AG04450 (cell line): Measurements from ENCODE around the gene PLXNA4. TPM values are rescaled to one million over a fixed set of nuclear protein-coding genes. Genes with fewer than 3 reads are reported as not detected.

Source experiments
- CTCF ChIA-PET: fragments of 300-600, 350-600 bp; formaldehyde crosslinking; extraction: SDS; loops from one replicate; lab custom pipeline; 2022; ENCODE audit warnings: antibody characterized with exemption, inconsistent platforms; lab: Charles Lee
- POLR2A ChIA-PET: fragments of 350-600 bp; formaldehyde crosslinking; extraction: SDS; loops from one replicate; lab custom pipeline; 2021; ENCODE audit warnings: antibody characterized with exemption, inconsistent platforms; lab: Yijun Ruan, JAX
- DNase-seq: peaks from one replicate; pipeline ENCODE4 v3.0.0-alpha.2; 2011; ENCODE audit warnings: low read depth, low spot score
- H3K27ac ChIP-seq: one replicate; pipeline ENCODE4 v1.5.1; 2012; ENCODE audit warnings: low read depth, low read length, control low read depth
- H3K27me3 ChIP-seq: one replicate; pipeline ENCODE4 v1.6.0; 2012; ENCODE audit warnings: low read length; ENCODE audit not compliant: control insufficient read depth, insufficient read depth
- H3K4me3 ChIP-seq: 2 replicates; pipeline ENCODE4 v1.5.1; 2011; ENCODE audit warnings: mild to moderate bottlenecking, low read depth, low read length, control low read depth
- H3K9me3 ChIP-seq: 2 replicates; pipeline ENCODE4 v1.5.1; 2012; ENCODE audit warnings: low read length; ENCODE audit not compliant: control insufficient read depth, insufficient read depth
- CTCF ChIP-seq: IDR thresholded peaks from 2 replicates; pipeline ENCODE4 v1.5.1; 2011; ENCODE audit warnings: low read depth, low read length, control low read depth, inconsistent platforms
- polyA plus RNA-seq: library from polyadenylated mRNA; depleted of rRNA; stranded (reverse); fragments of >200 nt; gene quantifications from 2 replicates; pipeline ENCODE4 v1.2.3, GENCODE V29; 2011

Gene PLXNA4
- polyA plus RNA-seq, 1 experiment = 0.05 TPM

- Histone ChIP-seq H3K27ac (no peak overlapping the region), H3K27me3 (peaks cover 29% of the 10 kb centered on the region), H3K9me3 (no peaks in the 10 kb centered on the region; the same call in 1 of the 2 replicates), H3K4me3 (no peak overlapping the region)
- ChIA-PET CTCF (interaction anchor here (0.6 to 2.3 kb wide), 32 partner anchors 9 to 1839 kb away, joined by 3 to 22 read pairs (median 3); no protein-coding TSS in a partner anchor), POLR2A (no interaction called here)
- peak; percentile 75 for TF ChIP-seq CTCF
- DNase-seq = peak; percentile 36
Measured at GRCh38 chr7:132580717-132581285, 4.5 kb upstream of the PLXNA4 start.

GRCh38 chr7:132580277-132580676, 4.0 kb upstream of the PLXNA4 start:
- Histone ChIP-seq H3K9me3 (no peaks in the 10 kb centered on the region; the same call in 1 of the 2 replicates), H3K4me3 (no peak overlapping the region), H3K27me3 (peaks cover 34% of the 10 kb centered on the region), H3K27ac (no peak overlapping the region)
- TF ChIP-seq CTCF = no peak; the same call in 1 of the 2 replicates
- no peak for DNase-seq
- POLR2A ChIA-PET = no interaction called here
- CTCF ChIA-PET = interaction anchor here (0.6 to 2.3 kb wide), 31 partner anchors 9 to 1840 kb away, joined by 3 to 22 read pairs (median 3); no protein-coding TSS in a partner anchor

- no peak overlapping the region for H3K27ac ChIP-seq
- peaks cover 43% of the 10 kb centered on the region for H3K27me3 ChIP-seq
- H3K4me3 ChIP-seq = no peak overlapping the region
- CTCF ChIA-PET = interaction anchor here (0.7 to 2.3 kb wide), 4 partner anchors 854 to 1849 kb away, joined by 4 to 22 read pairs (median 8); no protein-coding TSS in a partner anchor
- H3K9me3 ChIP-seq = no peaks in the 10 kb centered on the region; the same call in 1 of the 2 replicates
- POLR2A ChIA-PET = interaction anchor here (0.7 kb wide), 1 partner anchor 855 kb away, joined by 3 read pairs; no protein-coding TSS in a partner anchor
- DNase-seq = no peak
- TF ChIP-seq CTCF = no peak
Measured at GRCh38 chr7:132579260-132579899, 3.1 kb upstream of the PLXNA4 start.

GRCh38 chr7:132578826-132579225, 2.6 kb upstream of the PLXNA4 start:
- Histone ChIP-seq H3K27ac (no peak overlapping the region), H3K4me3 (no peak overlapping the region), H3K27me3 (peaks cover 48% of the 10 kb centered on the region), H3K9me3 (no peaks in the 10 kb centered on the region; the same call in 1 of the 2 replicates)
- no peak for DNase-seq
- POLR2A ChIA-PET = no interaction called here
- CTCF ChIA-PET = interaction anchor here (1.8 kb wide), 1 partner anchor 260 kb away, joined by 6 read pairs; no protein-coding TSS in a partner anchor
- no peak for TF ChIP-seq CTCF

- ChIA-PET CTCF (interaction anchor here (1.3 to 1.8 kb wide), 2 partner anchors 259 to 856 kb away, joined by 6 to 7 read pairs; no protein-coding TSS in a partner anchor), POLR2A (no interaction called here)
- Histone ChIP-seq H3K9me3 (no peaks in the 10 kb centered on the region; the same call in 1 of the 2 replicates), H3K27me3 (peaks cover 56% of the 10 kb centered on the region), H3K27ac (no peak overlapping the region), H3K4me3 (no peak overlapping the region)
- TF ChIP-seq CTCF = no peak
- no peak for DNase-seq
Measured at GRCh38 chr7:132578050-132578370, 1.7 kb upstream of the PLXNA4 start.
